Measurements from ENCODE around the gene IL1RAPL1.
A peak's percentile ranks its signal among the peaks of the same experiment; 100 is the strongest.

Gene IL1RAPL1

GRCh38 chrX:29581223-29581622 is 994.0 kb downstream of the IL1RAPL1 start:
- H3K36me3 ChIP-seq (replicated peaks), result no peaks in the 10 kb centered on the region
- in situ Hi-C loops (cut with HindIII; ENCODE audit: low pct_ligation_motif_present, low sequenced_read_pairs), result no loop called here
- no peaks in the 10 kb centered on the region for H3K27me3 ChIP-seq (replicated peaks)
- no peak for TF ChIP-seq CTCF (IDR thresholded peaks at IDR 0.05; ENCODE audit: low read depth, low read length, missing control alignments)
- no peak overlapping the region for H3K4me3 ChIP-seq (ENCODE audit: low read depth, low read length)
- H3K27ac ChIP-seq, result no peak overlapping the region
- no peak for DNase-seq

GRCh38 chrX:29587107-29587506 is 999.9 kb downstream of the IL1RAPL1 start:
- no peak for TF ChIP-seq CTCF (IDR thresholded peaks at IDR 0.05; ENCODE audit: low read depth, low read length, missing control alignments)
- in situ Hi-C loops (cut with HindIII; ENCODE audit: low pct_ligation_motif_present, low sequenced_read_pairs), result no loop called here
- no peak overlapping the region for H3K27ac ChIP-seq

GRCh38 chrX:29590921-29591320 is 1003.7 kb downstream of the IL1RAPL1 start:
- DNase-seq, result no peak
- H3K27me3 ChIP-seq (replicated peaks), result no peaks in the 10 kb centered on the region
- no peak for TF ChIP-seq CTCF (IDR thresholded peaks at IDR 0.05; ENCODE audit: low read depth, low read length, missing control alignments)
- in situ Hi-C loops (cut with HindIII; ENCODE audit: low pct_ligation_motif_present, low sequenced_read_pairs), result no loop called here
- H3K36me3 ChIP-seq (replicated peaks), result no peaks in the 10 kb centered on the region
- no peak overlapping the region for H3K27ac ChIP-seq
- H3K4me3 ChIP-seq (ENCODE audit: low read depth, low read length), result no peak overlapping the region

More at GRCh38 chrX:29587107-29587506, 999.9 kb downstream of the IL1RAPL1 start:
- no peak for DNase-seq
- H3K27me3 ChIP-seq (replicated peaks), result no peaks in the 10 kb centered on the region
- no peak overlapping the region for H3K4me3 ChIP-seq (ENCODE audit: low read depth, low read length)
- no peaks in the 10 kb centered on the region for H3K36me3 ChIP-seq (replicated peaks)

GRCh38 chrX:29604381-29604780 is 1017.1 kb downstream of the IL1RAPL1 start:
- TF ChIP-seq CTCF (IDR thresholded peaks at IDR 0.05; ENCODE audit: low read depth, low read length, missing control alignments), result no peak
- in situ Hi-C loops (cut with HindIII; ENCODE audit: low pct_ligation_motif_present, low sequenced_read_pairs), result no loop called here
- H3K27ac ChIP-seq, result no peak overlapping the region
- no peaks in the 10 kb centered on the region for H3K36me3 ChIP-seq (replicated peaks)
- no peak overlapping the region for H3K4me3 ChIP-seq (ENCODE audit: low read depth, low read length)
- no peak for DNase-seq
- H3K27me3 ChIP-seq (replicated peaks), result no peaks in the 10 kb centered on the region

- no peaks in the 10 kb centered on the region for H3K27me3 ChIP-seq (replicated peaks)
- H3K27ac ChIP-seq, result no peak overlapping the region
- in situ Hi-C loops (cut with HindIII; ENCODE audit: low pct_ligation_motif_present, low sequenced_read_pairs), result no loop called here
- no peaks in the 10 kb centered on the region for H3K36me3 ChIP-seq (replicated peaks)
- DNase-seq, result peak; percentile 45
- TF ChIP-seq CTCF (IDR thresholded peaks at IDR 0.05; ENCODE audit: low read depth, low read length, missing control alignments), result no peak
- H3K4me3 ChIP-seq (ENCODE audit: low read depth, low read length), result no peak overlapping the region
These were observed 1030.0 kb downstream of the IL1RAPL1 start for GRCh38 chrX:29617276-29617675.

GRCh38 chrX:29617725-29618124 is 1030.5 kb downstream of the IL1RAPL1 start:
- H3K36me3 ChIP-seq (replicated peaks), result no peaks in the 10 kb centered on the region
- no peak overlapping the region for H3K27ac ChIP-seq
- in situ Hi-C loops (cut with HindIII; ENCODE audit: low pct_ligation_motif_present, low sequenced_read_pairs), result no loop called here
- peak; percentile 39 for TF ChIP-seq CTCF (IDR thresholded peaks at IDR 0.05; ENCODE audit: low read depth, low read length, missing control alignments)
- H3K27me3 ChIP-seq (replicated peaks), result no peaks in the 10 kb centered on the region
- DNase-seq, result no peak
- H3K4me3 ChIP-seq (ENCODE audit: low read depth, low read length), result no peak overlapping the region

All from brain microvascular endothelial cell (primary cell).